ENCODE measurements around the gene VEPH1. TPM values are rescaled to one million over a fixed set of nuclear protein-coding genes. Genes with fewer than 3 reads are reported as not detected.

The VEPH1 gene
- total RNA-seq, 1 experiment from 2014 or later, result 7.7 TPM

DNA sequence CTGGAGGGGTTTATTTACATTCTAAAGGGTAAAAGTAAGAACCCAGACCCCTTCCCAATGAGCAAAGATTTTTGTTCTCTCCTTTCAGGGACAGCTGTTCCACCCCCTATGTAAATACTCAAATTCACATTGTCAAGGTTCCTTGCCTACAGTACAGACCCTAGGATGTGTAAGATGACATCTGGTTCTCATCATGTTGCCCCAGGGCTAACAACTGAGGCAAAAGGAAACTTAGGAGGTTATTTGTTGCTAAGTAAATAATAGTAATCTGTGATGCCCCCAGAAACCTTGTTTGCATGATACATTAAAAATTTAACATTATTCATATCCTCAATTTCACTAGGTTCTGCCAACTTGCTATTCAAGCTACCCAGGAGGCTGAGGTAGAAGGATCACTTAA lies 208.3 kb downstream of the VEPH1 start:
- no peak overlapping the region for H3K14ac ChIP-seq (ENCODE audit: insufficient read depth, low read length)
- Mint-ChIP-seq H3K9me3 (no peaks in the 10 kb centered on the region), H3K36me3 (ENCODE audit: insufficient read depth in 1 of 3, low read depth in 3 of 3) (no peaks in the 10 kb centered on the region), H3K4me1 (peaks cover 15 to 16% of the 10 kb centered on the region in 2 experiments), H3K27ac (no peak overlapping the region), H3K4me3 (no peak overlapping the region), H3K27me3 (ENCODE audit: low read depth) (no peaks in the 10 kb centered on the region)
- H3K27me3 ChIP-seq (ENCODE audit: insufficient read depth, low read length), result no peaks in the 10 kb centered on the region
- no peak overlapping the region for H2BK15ac ChIP-seq (ENCODE audit: low read depth, low read length)
- H2BK120ac ChIP-seq (ENCODE audit: low read depth, low read length, poor library complexity, severe bottlenecking), result no peak overlapping the region
- TF ChIP-seq, protein P1, sequence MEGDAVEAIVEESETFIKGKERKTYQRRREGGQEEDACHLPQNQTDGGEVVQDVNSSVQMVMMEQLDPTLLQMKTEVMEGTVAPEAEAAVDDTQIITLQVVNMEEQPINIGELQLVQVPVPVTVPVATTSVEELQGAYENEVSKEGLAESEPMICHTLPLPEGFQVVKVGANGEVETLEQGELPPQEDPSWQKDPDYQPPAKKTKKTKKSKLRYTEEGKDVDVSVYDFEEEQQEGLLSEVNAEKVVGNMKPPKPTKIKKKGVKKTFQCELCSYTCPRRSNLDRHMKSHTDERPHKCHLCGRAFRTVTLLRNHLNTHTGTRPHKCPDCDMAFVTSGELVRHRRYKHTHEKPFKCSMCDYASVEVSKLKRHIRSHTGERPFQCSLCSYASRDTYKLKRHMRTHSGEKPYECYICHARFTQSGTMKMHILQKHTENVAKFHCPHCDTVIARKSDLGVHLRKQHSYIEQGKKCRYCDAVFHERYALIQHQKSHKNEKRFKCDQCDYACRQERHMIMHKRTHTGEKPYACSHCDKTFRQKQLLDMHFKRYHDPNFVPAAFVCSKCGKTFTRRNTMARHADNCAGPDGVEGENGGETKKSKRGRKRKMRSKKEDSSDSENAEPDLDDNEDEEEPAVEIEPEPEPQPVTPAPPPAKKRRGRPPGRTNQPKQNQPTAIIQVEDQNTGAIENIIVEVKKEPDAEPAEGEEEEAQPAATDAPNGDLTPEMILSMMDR (conservative IDR thresholded peaks at IDR 0.05), result no peak
- no peak overlapping the region for H4K8ac ChIP-seq (replicated peaks; ENCODE audit: insufficient read length, low read depth, low read length)
- no peaks in the 10 kb centered on the region for H3K9me3 ChIP-seq (ENCODE audit: control insufficient read depth, low read depth, low read length)
- H3K4me2 ChIP-seq (ENCODE audit: insufficient read depth, insufficient read length, low read length), result no peak overlapping the region
- no peak overlapping the region for H3K27ac ChIP-seq (ENCODE audit: insufficient read length, low read depth, low read length)
- no peaks in the 10 kb centered on the region for H4K20me1 ChIP-seq (ENCODE audit: control insufficient read depth, insufficient read depth, insufficient read length)
- DNase-seq, result no peak
- no peaks in the 10 kb centered on the region for H3K23me2 ChIP-seq (ENCODE audit: insufficient read length, low read depth, low read length, poor library complexity, severe bottlenecking)
- no peaks in the 10 kb centered on the region for H3K79me1 ChIP-seq (ENCODE audit: insufficient read depth, low read depth, low read length, poor library complexity, severe bottlenecking)
- no peak overlapping the region for H4K91ac ChIP-seq (ENCODE audit: insufficient read length, low read depth, low read length)
- H3K56ac ChIP-seq (ENCODE audit: insufficient read length, low read depth, low read length), result no peak overlapping the region
- no peak overlapping the region for H2AK5ac ChIP-seq (ENCODE audit: insufficient read length, low read length)
- no peak overlapping the region for H3K4ac ChIP-seq (ENCODE audit: low read depth, low read length)
- H3K9ac ChIP-seq (ENCODE audit: extremely low read depth, insufficient read length, low read length), result no peak overlapping the region
- H3T11ph ChIP-seq (ENCODE audit: low read length), result no peak overlapping the region
- H2AFZ ChIP-seq (ENCODE audit: low read length), result no peak overlapping the region
- H2BK12ac ChIP-seq (ENCODE audit: insufficient read length, low read depth, low read length), result no peak overlapping the region
- no peak overlapping the region for H2BK20ac ChIP-seq (ENCODE audit: low read depth, low read length, poor library complexity, severe bottlenecking)
- H3K79me2 ChIP-seq (ENCODE audit: insufficient read depth, low read length), result no peaks in the 10 kb centered on the region
- no peak overlapping the region for H3K18ac ChIP-seq (ENCODE audit: insufficient read length, low read depth, low read length)
- H2BK5ac ChIP-seq (ENCODE audit: insufficient read length, low read length), result no peak overlapping the region
- H3K23ac ChIP-seq (ENCODE audit: insufficient read length, low read depth, low read length), result no peak overlapping the region
- peaks cover 12% of the 10 kb centered on the region; the same call in 1 of the 2 replicates for H3K4me1 ChIP-seq (ENCODE audit: insufficient read depth, low read length)
- no peak overlapping the region for H4K5ac ChIP-seq (ENCODE audit: insufficient read length, low read depth, low read length)
